HepG2 (cell line): Measurements from ENCODE around the gene MCM3. TPM values are rescaled to one million over a fixed set of nuclear protein-coding genes. Genes with fewer than 3 reads are reported as not detected.

ENCODE experiments used
- BRF2 ChIP-seq: sonication (generic); formaldehyde crosslinking; IDR thresholded peaks from 2 replicates; pipeline ENCODE4 v1.8.1; 2022; ENCODE audit warnings: mild to moderate bottlenecking, missing genetic modification reagents
- KDM2A ChIP-seq: sonication (generic); formaldehyde crosslinking; IDR thresholded peaks from 2 replicates; pipeline ENCODE4 v1.4.0; 2020; ENCODE audit warnings: low read depth, missing genetic modification reagents, borderline replicate concordance
- MIER3 ChIP-seq: IDR thresholded peaks from 2 replicates; pipeline ENCODE4 v1.6.1; 2016; ENCODE audit warnings: missing compliant biosample characterization, borderline replicate concordance
- POLR2G ChIP-seq: fragments of 200-400 bp; formaldehyde crosslinking; IDR thresholded peaks from 2 replicates; pipeline ENCODE4 v1.6.1; 2018; ENCODE audit warnings: mild to moderate bottlenecking, low read depth, low read length, moderate library complexity
- RARG ChIP-seq: sonication (generic); formaldehyde crosslinking; IDR thresholded peaks from 2 replicates; pipeline ENCODE4 v1.4.0; 2020; ENCODE audit warnings: low read depth, mild to moderate bottlenecking, missing genetic modification reagents
- SALL1 ChIP-seq: sonication (generic); formaldehyde crosslinking; IDR thresholded peaks from 2 replicates; pipeline ENCODE4 v1.8.0; 2022; ENCODE audit warnings: mild to moderate bottlenecking, missing genetic modification reagents
- SUZ12 ChIP-seq: fragments of 150-350 bp; IDR thresholded peaks from 2 replicates; pipeline ENCODE4 v1.6.1; 2014; ENCODE audit warnings: low read depth, low read length
- TFE3 ChIP-seq: IDR thresholded peaks from 2 replicates; pipeline ENCODE4 v1.6.1; 2016
- TGIF2 ChIP-seq: IDR thresholded peaks from 2 replicates; pipeline ENCODE4 v1.6.1; 2016; ENCODE audit warnings: control low read depth, missing compliant biosample characterization
- ZKSCAN1 ChIP-seq: fragments of 150-350 bp; IDR thresholded peaks from 2 replicates; pipeline ENCODE4 v1.6.1; 2014; ENCODE audit warnings: low read length
- ZNF30 ChIP-seq: sonication (generic); formaldehyde crosslinking; IDR thresholded peaks from 2 replicates; pipeline ENCODE4 v1.5.0; 2020; ENCODE audit warnings: mild to moderate bottlenecking, missing genetic modification reagents
- ZNF589 ChIP-seq: sonication (generic); formaldehyde crosslinking; conservative IDR thresholded peaks from 2 replicates; pipeline ENCODE4 v1.8.0; 2022; ENCODE audit warnings: mild to moderate bottlenecking, moderate library complexity, missing genetic modification reagents
- ZNF781 ChIP-seq: sonication (generic); formaldehyde crosslinking; IDR thresholded peaks from 2 replicates; pipeline ENCODE4 v1.5.1; 2020; ENCODE audit warnings: borderline replicate concordance, mild to moderate bottlenecking, missing genetic modification reagents; ENCODE audit errors: not compliant biosample characterization
- polyA plus RNA-seq, 8 experiments: library from polyadenylated mRNA; depleted of rRNA in 3 of 8; stranded (reverse) in 7 of 8; unstranded in 1 of 8; fragments of >200 nt; fragmentation: Illumina TruSeq in 4 of 8; extraction: Trizol in 4 of 8; gene quantifications; 2 replicates each; pipeline versions ENCODE4 v1.2.1 to v1.2.3, GENCODE V29; 2011 to 2016; ENCODE audit warnings: low read depth in 4 of 8, missing spikeins in 1 of 8, mixed read lengths in 1 of 8; ENCODE audit not compliant: insufficient read depth in 1 of 8
- total RNA-seq, 5 experiments: library from RNA; depleted of rRNA; stranded (reverse); fragments of >200 nt; fragmentation: Illumina TruSeq; extraction: Trizol; gene quantifications; 2 replicates each; pipeline ENCODE4 v1.2.3, GENCODE V29; 2016; ENCODE audit warnings: low read depth in 1 of 5

Gene MCM3
- total and polyA plus RNA-seq, 2 of the 13 experiments (the other 11 are each of a cell fraction or from before 2014, with no cell fraction given), result 164 to 288 TPM

GRCh38 chr6:52263709-52264540 is 20.6 kb downstream of the MCM3 start (continued):
- TF ChIP-seq KDM2A (CRISPR knock-in tag) (peak; percentile 48; the same call in 1 of the 2 replicates), RARG (no peak), ZKSCAN1 (no peak), MIER3 (CRISPR knock-in tag) (peak; percentile 56; the same call in 1 of the 2 replicates), TFE3 (CRISPR knock-in tag) (no peak), TGIF2 (peak; percentile 19; the same call in 1 of the 2 replicates), ZNF30 (CRISPR knock-in tag) (no peak), SUZ12 (no peak), ZNF781 (CRISPR knock-in tag) (no peak), ZNF589 (no peak), BRF2 (CRISPR knock-in tag) (0 out of 2 replicates have a peak, but pooled peaks have one; percentile 28), SALL1 (0 out of 2 replicates have a peak, but pooled peaks have one; percentile 30), POLR2G (peak; percentile 28; the same call in 1 of the 2 replicates)
